GM12878 (cell line): ENCODE data around the gene POMP. TPM values are rescaled to one million over a fixed set of nuclear protein-coding genes. Genes with fewer than 3 reads are reported as not detected.

ENCODE experiments used
- ATAC-seq: fragments of 200-7000 bp; cut with Tn5 transposase; 3 replicates; pipeline ENCODE4 v1.9.1; 2020; ENCODE audit warnings: mild to moderate bottlenecking, moderate library complexity
- BruUV-seq: library from RNA; stranded (reverse); fragments of 400-500 nt; replicated peaks from 2 replicates; lab custom pipeline; 2021; lab: Mats Ljungman, UMichigan
- CTCF ChIA-PET: fragments of 300-600 bp; sonication (Branson Sonifier 250); formaldehyde crosslinking; extraction: SDS; loops from one replicate; lab custom pipeline; 2021; ENCODE audit warnings: inconsistent platforms; lab: Yijun Ruan, JAX
- POLR2A ChIA-PET: fragments of 350-600 bp; formaldehyde crosslinking; extraction: SDS; loops from one replicate; lab custom pipeline; 2021; ENCODE audit warnings: inconsistent platforms; lab: Charles Lee
- RAD21 ChIA-PET: fragments of 300-600 bp; sonication (Branson Sonifier 250); formaldehyde crosslinking; loops from one replicate; lab custom pipeline; 2023; ENCODE audit warnings: antibody characterized with exemption; ENCODE audit not compliant: unreplicated experiment; lab: Charles Lee
- SMC1A ChIA-PET: fragments of 300-600 bp; sonication (Branson Sonifier 250); formaldehyde crosslinking; loops from one replicate; lab custom pipeline; 2023; ENCODE audit not compliant: unreplicated experiment, uncharacterized antibody; lab: Charles Lee
- DNase-seq: peaks from one replicate; pipeline ENCODE4 v3.0.0-alpha.2; 2011; ENCODE audit warnings: low read depth, low spot score
- FAIRE-seq: peaks from 3 replicates; lab custom pipeline; 2011; peaks lifted over from hg19 to GRCh38; lab: Jason Lieb, UNC
- H2AFZ ChIP-seq: 2 replicates; pipeline ENCODE4 v1.6.0; 2011; ENCODE audit warnings: low read depth, low read length, control low read depth; ENCODE audit not compliant: control insufficient read depth
- H3K27ac ChIP-seq: 2 replicates; pipeline ENCODE4 v1.5.1; 2011; ENCODE audit warnings: control low read depth; ENCODE audit not compliant: control insufficient read depth, insufficient read depth
- H3K27me3 ChIP-seq, 2 experiments: replicated peaks in 1 of 2; 2 replicates each; pipeline versions ENCODE4 v1.6.0 to v1.6.1; 2011; ENCODE audit warnings: low read length in 1 of 2; ENCODE audit not compliant: control insufficient read depth in 2 of 2, insufficient read depth in 2 of 2
- H3K36me3 ChIP-seq, 2 experiments: 2 replicates each; pipeline ENCODE4 v1.5.1; 2011; ENCODE audit warnings: low read length in 1 of 2; ENCODE audit not compliant: control insufficient read depth in 2 of 2, insufficient read depth in 2 of 2
- H3K4me1 ChIP-seq: 2 replicates; pipeline ENCODE4 v1.6.1; 2011; ENCODE audit warnings: mild to moderate bottlenecking, low read length, moderate library complexity, mixed read lengths; ENCODE audit not compliant: control insufficient read depth, insufficient read depth
- H3K4me2 ChIP-seq: 2 replicates; pipeline ENCODE4 v1.6.0; 2011; ENCODE audit warnings: control low read depth; ENCODE audit not compliant: control insufficient read depth, insufficient read depth
- H3K4me3 ChIP-seq: fragments of 200-600 bp; sonication (generic); 2 replicates; pipeline ENCODE4 v1.5.1; 2016
- H3K79me2 ChIP-seq: 2 replicates; pipeline ENCODE4 v1.6.0; 2011; ENCODE audit warnings: low read length; ENCODE audit not compliant: control insufficient read depth, insufficient read depth
- H3K9ac ChIP-seq: 2 replicates; pipeline ENCODE4 v1.8.0; 2011; ENCODE audit warnings: low read length, control low read depth, mixed read lengths; ENCODE audit not compliant: control insufficient read depth, insufficient read depth
- H3K9me3 ChIP-seq: replicated peaks from 3 replicates; pipeline ENCODE4 v1.5.1; 2011; ENCODE audit warnings: mild to moderate bottlenecking, low read length; ENCODE audit not compliant: control insufficient read depth, insufficient read depth
- H4K20me1 ChIP-seq: 2 replicates; pipeline ENCODE4 v1.6.0; 2011; ENCODE audit not compliant: control insufficient read depth, insufficient read depth
- BCL3 ChIP-seq: IDR thresholded peaks from 2 replicates; pipeline ENCODE4 v1.6.1; 2011; ENCODE audit warnings: borderline replicate concordance, low read depth, mild to moderate bottlenecking, moderate library complexity, low read length; ENCODE audit not compliant: insufficient read depth, poor library complexity, severe bottlenecking
- BHLHE40 ChIP-seq, 2 experiments: fragments of 450-650 bp in 1 of 2; IDR thresholded peaks; 2 replicates each; pipeline ENCODE4 v1.6.1; 2011 to 2017; ENCODE audit warnings: low read depth in 2 of 2, borderline replicate concordance in 1 of 2, improper control_type of control experiment in 1 of 2, low read length in 1 of 2, mild to moderate bottlenecking in 1 of 2
- KLF5 ChIP-seq: fragments of 450-650 bp; IDR thresholded peaks from 2 replicates; pipeline ENCODE4 v1.6.1; 2014; ENCODE audit warnings: mild to moderate bottlenecking; ENCODE audit not compliant: partially characterized antibody
- NFYB ChIP-seq: IDR thresholded peaks from 2 replicates; pipeline ENCODE4 v1.6.1; 2011; ENCODE audit warnings: low read depth, mild to moderate bottlenecking, low read length, improper control_type of control experiment, moderate library complexity; ENCODE audit not compliant: insufficient read depth
- WGBS: methylation state at CpG from one replicate; pipeline ENCODE4 v1.1.6; 2016; ENCODE audit warnings: low lambda C conversion rate; ENCODE audit not compliant: insufficient replicate concordance, insufficient coverage; ENCODE audit errors: missing lambda C conversion rate; 5-methylcytosine and 5-hydroxymethylcytosine counted together
- in situ Hi-C: fragments of 300-500 bp; cut with MboI; formaldehyde crosslinking; loops from 9 replicates; pipeline ENCODE4 v1.14.3; 2018; ENCODE audit warnings: mixed read lengths
- intact Hi-C: fragments of 100-400 bp; cut with micrococcal nuclease; formaldehyde crosslinking; loops from one replicate; pipeline ENCODE4 v1.14.2; 2022; ENCODE audit not compliant: unreplicated experiment
- polyA plus RNA-seq, 11 experiments: library from polyadenylated mRNA; depleted of rRNA in 4 of 11; unstranded in 6 of 11; stranded (reverse) in 5 of 11; fragments of >200 nt; fragmentation: Nextera tagmentation in 4 of 11; fragmentation: Illumina TruSeq in 1 of 11; extraction: Ambion mirVana in 4 of 11; extraction: Trizol in 1 of 11; gene quantifications; 1 replicate in 1 of 11; 2 replicates in 10 of 11; pipeline versions ENCODE4 v1.2.1 to v1.2.3, GENCODE V29; 2011 to 2016; ENCODE audit warnings: inconsistent platforms in 2 of 11, missing spikeins in 2 of 11, low read depth in 1 of 11
- total RNA-seq, 4 experiments: library from RNA; depleted of rRNA in 3 of 4; stranded (reverse); fragments of >200 nt in 3 of 4; fragmentation: Illumina TruSeq in 1 of 4; extraction: Trizol in 1 of 4; gene quantifications; 2 replicates each; pipeline versions ENCODE4 v1.2.1 to v1.2.3, GENCODE V29; 2013 to 2021

Gene POMP
- total and polyA plus RNA-seq, 10 of the 15 experiments (the other 5 are each of a cell fraction or from before 2014, with no cell fraction given), result 90.4 to 668 (median 144) TPM

- no TSS peak for BruUV-seq
- CTCF ChIA-PET, result no interaction called here
- Histone ChIP-seq H3K4me1 (peaks cover 9% of the 10 kb centered on the region; the same call in 1 of the 2 replicates), H3K4me3 (no peak overlapping the region), H3K36me3 (peaks cover 0 to 3% of the 10 kb centered on the region in 2 experiments; a peak in 2 of 4 replicates), H3K27me3 (no peaks in the 10 kb centered on the region), H3K9me3 (no peaks in the 10 kb centered on the region), H4K20me1 (no peaks in the 10 kb centered on the region), H3K4me2 (no peak overlapping the region), H3K9ac (no peak overlapping the region), H3K27ac (no peak overlapping the region), H3K79me2 (no peaks in the 10 kb centered on the region), H2AFZ (no peak overlapping the region)
- intact Hi-C loops, result loop anchor here (5.0 kb wide), 1 partner anchor 438 kb away; no protein-coding TSS in a partner anchor
- in situ Hi-C loops, result no loop called here
- ATAC-seq, result no peak
- TF ChIP-seq BCL3, result no peak
- no peak for TF ChIP-seq NFYB
- no peak for TF ChIP-seq KLF5
- no peak for TF ChIP-seq BHLHE40 (IDR thresholded peaks at IDR 0.05; ENCODE audit: borderline replicate concordance in 1 of 2, low read depth in 2 of 2, low read length in 1 of 2)
- FAIRE-seq, result no peak
- RAD21 ChIA-PET, result no interaction called here
- no peak for DNase-seq
- POLR2A ChIA-PET, result no interaction called here
- SMC1A ChIA-PET, result no interaction called here
- WGBS, result 94% methylated on average over 5 of the region's 5 CpGs
Measured at GRCh38 chr13:28705461-28706083, 46.6 kb downstream of the POMP start.
